ENCODE data around the gene C1QTNF6.

DNA sequence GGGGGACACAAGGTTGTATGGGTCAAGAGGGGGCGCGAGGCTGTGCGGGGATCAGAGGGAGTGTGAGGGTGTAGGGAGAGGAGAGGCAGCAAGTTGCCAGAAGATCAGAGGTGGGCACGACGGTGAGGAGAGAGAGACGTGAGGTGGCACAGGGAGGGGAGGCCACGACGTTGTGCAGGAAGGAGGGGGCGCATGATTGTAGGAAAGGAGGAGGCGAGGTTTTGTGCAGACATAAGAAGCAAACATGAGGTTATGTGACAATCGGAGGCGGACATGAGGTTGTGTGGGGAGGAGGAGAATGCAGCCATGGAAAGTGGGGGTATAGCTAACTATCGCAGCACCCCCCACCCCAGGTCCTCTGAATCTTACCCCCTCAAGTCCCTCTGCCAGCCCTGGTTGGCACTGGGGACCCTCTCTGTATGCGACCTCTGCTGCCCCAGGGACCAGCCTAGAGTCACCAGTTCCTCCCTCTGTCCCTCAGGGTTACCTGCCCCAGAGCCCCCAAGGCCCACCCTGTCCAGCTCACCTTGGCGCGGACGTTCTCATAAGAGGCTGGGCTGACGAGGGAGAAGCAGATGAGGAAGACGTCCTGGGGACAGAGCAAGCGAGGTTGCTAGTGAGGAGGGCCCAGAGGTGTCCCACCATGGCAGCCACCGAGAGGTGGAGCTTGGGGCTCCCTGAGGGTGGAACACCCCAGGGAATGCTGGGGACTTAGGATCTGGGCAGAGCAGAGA is 43.5 kb upstream of the C1QTNF6 start:
- TF ChIP-seq YY1 (IDR thresholded peaks at IDR 0.05; ENCODE audit: insufficient read depth, insufficient read length) (no peak), ZNF274 (IDR thresholded peaks at IDR 0.05; ENCODE audit: low read depth, low read length) (no peak), SUZ12 (IDR thresholded peaks at IDR 0.05; ENCODE audit: extremely low read depth, insufficient read depth, insufficient read length) (no peak)
